ENCODE results near the gene SV2C.

The SV2C gene

DNA sequence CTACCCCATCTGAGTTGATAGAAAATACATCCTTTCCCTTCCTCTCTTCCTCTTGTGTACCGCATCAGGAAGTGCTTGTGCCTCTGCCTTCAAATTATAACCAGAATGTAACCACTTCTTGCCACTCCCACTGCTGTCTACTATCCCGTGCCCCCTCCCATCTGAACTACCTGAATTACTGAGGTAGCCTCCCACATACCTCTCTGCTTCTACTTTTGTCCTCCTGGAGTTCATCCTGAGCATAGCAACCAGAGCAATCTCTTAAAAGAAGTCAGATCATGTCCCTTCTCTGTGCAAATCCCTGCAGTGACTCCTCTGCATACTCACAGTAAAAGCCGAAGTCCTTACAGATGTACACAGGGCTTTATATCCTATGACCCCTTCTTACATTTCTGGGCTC is 23.0 kb downstream of the SV2C start:
- DNase-seq, result no peak
- TF ChIP-seq, protein P1, sequence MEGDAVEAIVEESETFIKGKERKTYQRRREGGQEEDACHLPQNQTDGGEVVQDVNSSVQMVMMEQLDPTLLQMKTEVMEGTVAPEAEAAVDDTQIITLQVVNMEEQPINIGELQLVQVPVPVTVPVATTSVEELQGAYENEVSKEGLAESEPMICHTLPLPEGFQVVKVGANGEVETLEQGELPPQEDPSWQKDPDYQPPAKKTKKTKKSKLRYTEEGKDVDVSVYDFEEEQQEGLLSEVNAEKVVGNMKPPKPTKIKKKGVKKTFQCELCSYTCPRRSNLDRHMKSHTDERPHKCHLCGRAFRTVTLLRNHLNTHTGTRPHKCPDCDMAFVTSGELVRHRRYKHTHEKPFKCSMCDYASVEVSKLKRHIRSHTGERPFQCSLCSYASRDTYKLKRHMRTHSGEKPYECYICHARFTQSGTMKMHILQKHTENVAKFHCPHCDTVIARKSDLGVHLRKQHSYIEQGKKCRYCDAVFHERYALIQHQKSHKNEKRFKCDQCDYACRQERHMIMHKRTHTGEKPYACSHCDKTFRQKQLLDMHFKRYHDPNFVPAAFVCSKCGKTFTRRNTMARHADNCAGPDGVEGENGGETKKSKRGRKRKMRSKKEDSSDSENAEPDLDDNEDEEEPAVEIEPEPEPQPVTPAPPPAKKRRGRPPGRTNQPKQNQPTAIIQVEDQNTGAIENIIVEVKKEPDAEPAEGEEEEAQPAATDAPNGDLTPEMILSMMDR (IDR thresholded peaks at IDR 0.05), result no peak
- no peaks in the 10 kb centered on the region for H3K4me1 ChIP-seq
- no peak overlapping the region for H3K4me3 ChIP-seq
- no peak overlapping the region for H3K27ac ChIP-seq
- no peaks in the 10 kb centered on the region for H3K9me3 ChIP-seq
- intact Hi-C loops (cut with DNase I; ENCODE audit: low total_unique reads), result no loop called here
- H3K27me3 ChIP-seq, result no peaks in the 10 kb centered on the region
- no peaks in the 10 kb centered on the region for H3K36me3 ChIP-seq

DNA sequence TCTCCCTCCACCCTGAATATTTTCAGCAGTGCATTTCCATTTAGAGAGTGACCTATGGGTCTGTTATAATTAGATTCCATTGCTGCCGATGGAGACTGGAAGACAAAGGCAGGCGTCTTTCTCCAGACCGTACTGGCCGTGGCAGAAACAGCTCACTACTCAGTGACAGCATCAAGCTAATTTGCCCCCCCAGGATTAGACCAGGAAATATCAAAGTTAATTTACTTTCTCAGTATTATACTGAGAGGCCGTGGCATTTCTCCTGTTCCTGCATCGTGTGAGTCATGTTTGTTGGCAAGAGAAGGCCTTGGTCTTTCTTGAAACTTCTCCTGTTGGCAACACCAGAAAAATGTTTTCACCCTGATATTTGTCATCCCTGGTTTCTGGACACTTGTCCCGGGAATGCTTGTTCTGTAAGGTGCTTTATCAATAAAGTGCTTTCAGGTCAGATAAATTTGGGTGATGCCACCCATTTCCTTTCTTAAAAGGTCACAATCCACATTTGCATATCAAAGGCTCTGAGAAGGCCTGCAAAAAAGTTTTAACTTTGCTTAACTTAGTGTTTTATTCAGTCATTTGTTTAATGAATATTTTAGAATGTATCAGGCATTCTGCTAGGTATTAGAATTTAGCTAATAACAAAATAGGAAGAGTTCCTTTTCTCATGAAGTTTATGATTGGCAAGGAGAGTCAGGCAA is 28.4 kb downstream of the SV2C start:
- H3K27me3 ChIP-seq, result no peaks in the 10 kb centered on the region
- no peak for DNase-seq
- H3K9me3 ChIP-seq, result no peaks in the 10 kb centered on the region
- no peak overlapping the region for H3K27ac ChIP-seq
- intact Hi-C loops (cut with DNase I; ENCODE audit: low total_unique reads), result no loop called here
- no peak overlapping the region for H3K4me3 ChIP-seq
- TF ChIP-seq, protein P1 (IDR thresholded peaks at IDR 0.05), result no peak
- no peaks in the 10 kb centered on the region for H3K36me3 ChIP-seq
- peaks cover 0 to 4% (median 0%) of the 10 kb centered on the region in 4 donors for H3K4me1 ChIP-seq

DNA sequence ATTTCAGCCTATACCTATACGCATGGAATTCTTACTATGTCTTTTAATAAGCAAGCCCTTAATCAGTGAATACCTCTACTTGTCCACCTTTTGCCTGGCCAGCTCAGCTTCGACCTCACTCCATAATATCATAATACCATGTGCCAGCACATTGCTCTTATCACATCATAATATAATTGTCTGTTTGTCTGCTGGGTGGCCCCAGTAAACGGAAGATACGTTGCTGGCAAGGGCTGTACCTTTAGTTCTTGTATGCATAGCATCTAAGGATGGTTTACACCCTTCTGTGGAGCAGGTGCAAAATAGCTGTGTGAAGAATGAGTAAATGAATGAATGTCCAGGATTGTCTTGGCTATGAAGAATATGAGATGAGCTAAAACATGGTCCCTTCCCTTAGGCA is 29.9 kb downstream of the SV2C start:
- TF ChIP-seq, protein P1 (IDR thresholded peaks at IDR 0.05), result no peak
- Histone ChIP-seq H3K27ac (no peak overlapping the region), H3K4me1 (peaks cover 0 to 4% (median 0%) of the 10 kb centered on the region in 4 donors), H3K4me3 (no peak overlapping the region), H3K27me3 (no peaks in the 10 kb centered on the region), H3K36me3 (no peaks in the 10 kb centered on the region), H3K9me3 (no peaks in the 10 kb centered on the region)
- DNase-seq, result no peak
- intact Hi-C loops (cut with DNase I; ENCODE audit: low total_unique reads), result no loop called here

DNA sequence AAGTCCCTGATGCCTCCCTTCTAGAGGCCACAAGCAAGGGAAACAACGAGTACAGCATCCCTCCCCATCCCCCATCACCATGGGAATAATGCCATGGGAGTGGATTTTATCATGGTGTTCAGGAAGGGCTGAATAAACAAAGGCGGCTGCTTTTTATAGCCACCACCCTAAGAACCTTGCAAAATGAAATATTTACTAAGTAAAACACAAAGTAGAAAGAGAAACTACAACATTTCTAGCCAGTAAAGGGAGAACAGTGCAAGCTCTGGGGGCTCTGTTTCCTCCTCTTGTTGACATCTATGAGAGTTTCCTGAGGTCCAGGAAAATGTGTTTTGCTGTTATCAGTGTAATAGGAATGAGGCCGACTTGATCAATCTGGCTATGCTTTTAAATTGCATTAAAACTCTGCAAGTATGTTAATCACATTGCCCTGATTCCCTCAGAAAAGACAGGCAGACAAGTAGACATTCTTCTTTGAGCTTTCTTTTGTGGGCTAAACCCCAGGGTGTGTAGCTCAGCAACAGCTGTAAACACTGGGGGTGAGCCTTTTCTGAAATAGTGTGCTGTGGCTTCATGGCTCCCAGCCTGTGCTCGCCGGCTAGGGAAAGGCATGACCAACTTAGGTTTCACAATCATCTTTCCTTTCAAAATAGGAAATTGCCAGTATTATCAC is 31.1 kb downstream of the SV2C start:
- Histone ChIP-seq H3K4me3 (no peak overlapping the region), H3K27ac (no peak overlapping the region), H3K9me3 (no peaks in the 10 kb centered on the region), H3K27me3 (no peaks in the 10 kb centered on the region), H3K4me1 (peaks cover 0 to 4% (median 0%) of the 10 kb centered on the region in 4 donors), H3K36me3 (no peaks in the 10 kb centered on the region)
- TF ChIP-seq, protein P1 (IDR thresholded peaks at IDR 0.05), result no peak
- intact Hi-C loops (cut with DNase I; ENCODE audit: low total_unique reads), result no loop called here
- no peak for DNase-seq

DNA sequence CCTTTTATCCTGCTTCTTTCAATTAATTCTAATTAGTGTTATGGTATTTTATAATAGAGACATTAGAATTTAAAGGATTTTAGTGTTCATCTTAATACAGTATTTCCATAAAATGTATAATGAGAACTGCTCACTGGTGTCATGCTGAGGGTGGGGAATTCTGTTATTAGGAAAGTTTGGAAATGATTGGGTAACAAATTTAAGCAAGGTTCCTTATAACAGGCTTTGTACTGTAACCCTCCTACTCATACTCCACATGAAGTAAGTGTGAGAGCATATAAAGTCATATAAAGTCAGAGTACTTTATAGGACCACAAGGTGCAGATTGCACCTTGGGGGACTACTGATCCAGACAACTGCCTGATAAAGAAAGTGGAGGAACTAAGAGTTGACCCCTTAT is 42.2 kb downstream of the SV2C start:
- no peak overlapping the region for H3K4me3 ChIP-seq

More for the DNA sequence above, 42.2 kb downstream of the SV2C start:
- H3K9me3 ChIP-seq, result no peaks in the 10 kb centered on the region
- no peak overlapping the region for H3K27ac ChIP-seq
- DNase-seq, result no peak
- no peaks in the 10 kb centered on the region for H3K36me3 ChIP-seq
- H3K27me3 ChIP-seq, result no peaks in the 10 kb centered on the region
- H3K4me1 ChIP-seq, result no peaks in the 10 kb centered on the region
- TF ChIP-seq, protein P1 (IDR thresholded peaks at IDR 0.05), result no peak
- intact Hi-C loops (cut with DNase I; ENCODE audit: low total_unique reads), result no loop called here
